Sciatic nerve (tissue), 2 donors: Measurements from ENCODE around the gene KIF25. TPM values are rescaled to one million over a fixed set of nuclear protein-coding genes. Genes with fewer than 3 reads are reported as not detected.

Experiments used
- ATAC-seq: fragments of 200-7000 bp; cut with Tn5 transposase; one replicate; pipeline ENCODE4 v1.9.1; 2020; ENCODE audit warnings: mild to moderate bottlenecking, moderate library complexity
- DNase-seq: peaks from one replicate; pipeline ENCODE4 v3.0.0-alpha.2; 2020; ENCODE audit warnings: low spot score
- intact Hi-C: fragments of 100-400 bp; cut with DNase I; formaldehyde crosslinking; loops from one replicate; pipeline ENCODE4 v1.14.2; 2022
- total RNA-seq: library from RNA; stranded (reverse); fragmentation: NEBNext Ultra II Directional; extraction: Animal tissue kit (Norgen Biotek cat#: 25700); gene quantifications from one replicate; pipeline ENCODE4 v1.2.1, GENCODE V29; 2021
- donor health status: DM: no; HTN: no; CAD: no.
- donor health status: DM: no; HTN: no; CAD: no.

Gene KIF25
- total RNA-seq, 1 donor from 2014 or later = 1.6 TPM

DNA sequence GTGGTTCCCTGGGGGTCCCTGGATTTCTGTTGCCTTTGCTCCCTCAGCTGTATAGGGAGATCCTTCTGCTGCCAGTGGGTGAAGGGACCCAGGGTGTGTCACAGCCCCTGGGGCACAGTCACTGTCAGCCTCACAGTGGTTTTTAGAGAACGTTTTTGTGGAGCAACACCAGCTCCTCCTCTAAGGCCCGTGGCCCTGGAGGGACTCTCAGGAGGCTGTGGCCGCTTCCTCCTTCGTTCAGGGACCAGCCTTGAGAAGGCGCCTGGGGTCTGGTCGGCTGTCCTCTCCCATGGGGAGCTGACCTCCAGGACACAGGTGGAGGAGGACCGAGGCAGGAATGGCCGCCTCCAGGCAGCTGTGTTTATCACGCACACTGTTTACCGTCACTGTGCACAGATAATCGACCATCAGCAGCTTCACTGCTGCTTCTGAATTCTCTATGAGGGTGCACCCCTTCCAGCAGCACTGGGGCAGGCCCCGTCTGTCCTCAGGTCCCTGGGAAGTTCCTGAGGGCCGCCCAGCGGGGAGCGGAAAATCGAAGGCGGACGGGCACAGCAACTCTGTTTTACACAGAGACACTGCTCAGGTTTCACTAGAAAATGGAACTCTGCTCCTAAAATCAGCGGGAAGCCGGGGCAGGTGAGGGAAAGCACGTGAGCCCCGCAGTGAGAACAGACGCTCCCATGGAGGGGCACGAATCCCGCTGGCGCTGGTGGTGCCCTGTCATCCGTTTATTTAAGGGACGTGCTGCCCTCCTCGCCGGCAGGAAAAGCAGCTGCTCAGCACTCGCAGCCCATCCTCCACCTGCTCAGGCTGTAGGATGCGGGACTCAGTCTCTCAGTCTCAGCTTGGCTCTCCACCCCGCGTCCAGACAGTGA, 92.0 kb downstream of the KIF25 start:
- ATAC-seq (no peak), DNase-seq (no peak)
- intact Hi-C loops = no loop called here

DNA sequence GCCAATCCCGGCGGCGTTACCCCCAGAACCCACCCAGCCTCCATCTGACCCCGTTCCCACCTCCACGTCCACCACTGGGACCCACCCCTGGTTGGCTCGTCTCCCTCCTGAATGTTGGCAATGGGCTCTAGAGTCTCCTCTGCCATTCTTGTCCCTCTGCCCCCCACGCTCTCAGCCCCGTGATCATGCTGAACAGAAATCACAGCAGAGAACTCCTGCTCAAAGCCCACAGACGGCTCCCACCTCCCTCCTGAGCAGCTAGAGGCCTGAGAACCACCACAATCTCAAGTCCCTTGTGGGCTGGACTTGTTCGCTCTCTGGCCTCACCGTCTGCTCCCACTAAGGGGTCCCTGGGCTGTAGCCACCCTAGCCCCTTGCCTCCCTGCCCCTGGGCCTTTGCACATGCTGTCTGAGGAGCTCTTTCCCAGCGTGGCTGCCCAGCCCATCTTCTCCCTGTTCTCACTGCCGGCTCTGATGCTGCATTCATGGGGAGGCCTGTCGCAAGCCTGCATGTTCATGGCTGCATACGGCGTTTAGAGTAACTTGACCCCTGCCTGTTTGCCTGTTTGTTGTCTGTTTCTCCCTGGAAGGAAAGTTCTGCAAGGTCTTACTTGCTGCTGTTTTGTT, 92.7 kb downstream of the KIF25 start:
- intact Hi-C loops = no loop called here
- DNase-seq (no peak), ATAC-seq (no peak)

DNA sequence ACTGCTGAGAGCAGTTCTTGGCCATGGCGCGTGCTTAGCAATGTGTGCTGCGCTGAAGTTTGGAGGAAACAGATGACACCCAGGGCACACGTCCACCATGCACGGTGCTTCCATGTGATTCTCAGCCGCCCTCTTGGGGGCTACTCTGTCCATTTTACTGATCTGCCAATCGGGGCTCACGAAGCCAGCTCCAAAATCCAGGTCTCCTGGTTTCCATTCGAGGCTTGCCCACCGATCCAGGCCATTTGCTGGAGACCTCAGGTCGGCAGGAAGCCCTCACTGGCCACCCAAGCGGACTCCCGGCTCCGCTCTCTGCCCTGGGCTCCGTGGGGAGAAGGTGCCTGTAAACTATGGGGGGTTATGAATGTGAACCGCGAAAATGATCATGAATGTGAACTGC, 93.2 kb downstream of the KIF25 start:
- intact Hi-C loops = no loop called here
- no peak for ATAC-seq
- DNase-seq = no peak

DNA sequence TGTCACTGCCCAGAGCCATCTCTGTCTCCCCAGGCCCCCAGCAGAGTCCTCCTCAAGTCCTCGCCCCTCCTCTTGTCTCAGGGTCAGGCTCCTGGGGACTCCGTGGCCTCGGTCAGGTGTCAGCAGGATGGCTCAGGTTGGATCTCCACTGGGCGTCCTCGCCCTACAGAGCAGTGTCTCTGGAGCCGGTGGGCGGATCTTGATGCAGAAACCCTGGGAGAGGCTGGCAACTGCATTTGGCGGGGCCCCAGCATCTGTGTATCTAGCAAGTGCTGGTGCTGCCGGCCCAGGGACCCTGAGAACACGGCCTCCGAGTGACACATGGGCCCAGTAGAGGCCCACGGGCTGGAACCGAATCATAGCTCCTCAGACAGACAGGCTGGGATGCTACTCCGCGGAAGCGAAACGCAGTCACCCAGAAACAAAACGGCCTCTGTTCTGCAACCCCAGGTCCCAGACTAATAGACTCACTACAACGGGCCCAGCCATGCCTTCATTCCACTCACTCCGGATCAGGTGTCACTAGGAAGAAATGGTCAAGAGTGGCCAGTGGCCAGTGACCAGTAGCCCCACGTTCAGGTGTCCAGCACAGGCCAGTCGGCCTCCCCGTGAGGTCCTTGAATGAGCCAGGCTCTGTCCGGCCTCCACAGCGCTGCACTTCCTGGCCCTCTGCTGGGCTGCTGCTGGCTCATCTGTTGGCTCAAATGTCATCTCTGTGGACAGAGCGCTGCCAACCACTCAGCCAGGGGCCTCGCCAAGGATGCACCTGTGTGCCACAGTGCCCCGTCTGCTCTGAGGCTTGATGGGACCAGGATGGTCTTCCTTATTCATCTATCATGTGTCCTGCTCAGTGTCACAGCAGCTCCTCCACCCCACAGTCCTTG, 94.2 kb downstream of the KIF25 start:
- intact Hi-C loops = no loop called here
- ATAC-seq (no peak), DNase-seq (no peak)

DNA sequence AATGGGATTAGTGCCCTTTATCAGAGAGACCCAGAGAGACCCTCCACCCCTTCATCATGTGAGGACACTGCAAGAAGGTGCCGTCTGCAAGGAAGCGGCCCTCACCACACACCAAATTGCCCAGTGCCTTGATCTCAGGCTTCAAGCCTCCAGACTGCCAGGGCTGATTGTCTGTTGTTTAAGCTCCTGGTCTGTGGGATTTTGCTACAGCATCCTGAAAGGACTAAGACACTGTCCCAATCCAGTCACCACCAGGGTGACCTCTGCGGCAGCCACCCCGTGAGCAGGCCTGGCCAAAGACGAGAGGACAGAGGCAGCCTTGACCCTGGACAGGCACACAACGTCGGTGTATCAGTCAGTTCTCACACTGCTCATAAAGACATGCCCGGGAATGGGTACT, 95.1 kb downstream of the KIF25 start:
- intact Hi-C loops = no loop called here
- ATAC-seq = no peak
- no peak for DNase-seq

DNA sequence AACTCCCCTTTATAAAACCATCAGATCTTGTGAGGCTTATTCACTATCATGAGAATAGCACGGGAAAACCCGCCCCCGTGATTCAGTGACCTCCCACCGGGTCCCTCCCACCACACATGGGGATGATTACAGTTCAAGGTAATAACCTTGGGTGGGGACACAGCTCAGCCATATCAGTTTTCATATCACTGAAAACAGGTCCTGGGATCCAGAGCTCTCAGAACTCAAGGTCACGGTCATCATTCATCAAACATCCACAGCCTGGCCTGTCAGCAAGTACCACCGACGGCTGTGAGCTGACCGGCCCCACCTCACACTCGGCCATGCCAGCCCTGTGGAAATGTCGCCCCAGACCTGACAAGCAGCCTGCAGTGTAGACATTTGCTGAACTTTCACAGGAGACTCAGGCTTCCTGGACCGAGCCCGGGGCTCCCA, 95.6 kb downstream of the KIF25 start:
- ATAC-seq (no peak), DNase-seq (no peak)
- intact Hi-C loops = no loop called here

DNA sequence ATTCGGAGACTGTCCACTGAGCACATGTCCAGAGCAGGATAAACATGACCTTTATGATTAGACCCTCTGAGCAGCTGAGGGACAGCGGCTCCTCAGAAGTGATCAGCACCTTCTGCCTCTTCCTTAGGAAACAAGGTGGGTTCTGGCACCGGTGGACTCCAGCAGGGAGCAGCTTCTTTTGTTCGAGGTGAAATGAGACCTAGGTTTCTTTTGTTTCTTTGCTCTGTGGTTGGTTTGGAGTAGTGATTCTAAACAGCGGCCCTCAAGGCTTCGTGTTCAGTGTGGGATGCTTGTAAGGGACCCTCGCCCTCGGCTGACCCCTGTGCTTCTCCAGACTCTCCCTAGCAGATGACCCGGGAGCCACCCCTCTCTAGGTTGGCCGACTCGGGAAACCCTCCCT, 96.2 kb downstream of the KIF25 start:
- ATAC-seq (no peak), DNase-seq (no peak)
- intact Hi-C loops = no loop called here

Other genes with a start within 250 kb of the KIF25 start
- 212 TPM for gene AFDN, start 170.8 kb upstream of the KIF25 start, total RNA-seq
- gene FRMD1, start 81.5 kb downstream of the KIF25 start, total RNA-seq = 25.5 TPM